CD14-positive monocyte (primary cell): ENCODE measurements around the gene IKBKE. TPM values are rescaled to one million over a fixed set of nuclear protein-coding genes. Genes with fewer than 3 reads are reported as not detected.

Source experiments
- DNase-seq, 3 donors: peaks; one replicate each; pipeline ENCODE4 v3.0.0-alpha.2; 2011 to 2022
- H2AFZ ChIP-seq: 2 replicates; pipeline ENCODE4 v1.6.0; 2012; ENCODE audit warnings: mild to moderate bottlenecking, low read depth, low read length, inconsistent platforms; ENCODE audit not compliant: insufficient read depth, poor library complexity, severe bottlenecking
- H3K27ac ChIP-seq, 2 donors: 1 replicate in 1 of 2; 2 replicates in 1 of 2; pipeline ENCODE4 v1.5.1; 2012 to 2013; ENCODE audit warnings: low read length in 2 of 2, control low read depth in 1 of 2, inconsistent platforms in 1 of 2, low read depth in 1 of 2, mild to moderate bottlenecking in 1 of 2
- H3K27me3 ChIP-seq, 2 donors: one replicate each; pipeline versions ENCODE4 v1.6.0 to v1.6.1; 2011 to 2013; ENCODE audit warnings: low read length in 2 of 2; ENCODE audit not compliant: control insufficient read depth in 2 of 2, insufficient read depth in 2 of 2
- H3K36me3 ChIP-seq, 2 donors: replicated peaks in 1 of 2; 1 replicate in 1 of 2; 2 replicates in 1 of 2; pipeline versions ENCODE4 v1.5.1 to v1.6.1; 2012 to 2013; ENCODE audit warnings: low read length in 2 of 2, control low read depth in 1 of 2, inconsistent platforms in 1 of 2, mild to moderate bottlenecking in 1 of 2; ENCODE audit not compliant: insufficient read depth in 2 of 2, control insufficient read depth in 1 of 2
- H3K4me1 ChIP-seq, 2 donors: 1 replicate in 1 of 2; 2 replicates in 1 of 2; pipeline versions ENCODE4 v1.5.1 to v1.6.1; 2012 to 2013; ENCODE audit warnings: low read length in 2 of 2, control low read depth in 1 of 2, inconsistent platforms in 1 of 2, mild to moderate bottlenecking in 1 of 2, moderate library complexity in 1 of 2; ENCODE audit not compliant: insufficient read depth in 2 of 2, control insufficient read depth in 1 of 2
- H3K4me2 ChIP-seq: replicated peaks from 2 replicates; pipeline ENCODE3; 2012; ENCODE audit warnings: low read length, moderate library complexity, mild to moderate bottlenecking; ENCODE audit not compliant: poor library complexity, severe bottlenecking; ENCODE audit errors: extremely low read depth
- H3K4me3 ChIP-seq, 3 experiments: fragments of 200-600 bp in 1 of 3; sonication (generic) in 1 of 3; replicated peaks in 1 of 3; 1 replicate in 2 of 3; 2 replicates in 1 of 3; pipeline ENCODE4 v1.5.1; 2011 to 2013; ENCODE audit warnings: low read length in 3 of 3, mild to moderate bottlenecking in 3 of 3, control low read depth in 2 of 3, low read depth in 2 of 3, inconsistent platforms in 1 of 3, moderate library complexity in 1 of 3
- H3K79me2 ChIP-seq: 2 replicates; pipeline ENCODE4 v1.6.0; 2012; ENCODE audit warnings: mild to moderate bottlenecking, control low read depth, inconsistent platforms, low read length, moderate library complexity; ENCODE audit not compliant: insufficient read depth
- H3K9ac ChIP-seq: 2 replicates; pipeline ENCODE4 v1.6.0; 2017; ENCODE audit warnings: low read length, mild to moderate bottlenecking; ENCODE audit not compliant: insufficient read depth, poor library complexity, severe bottlenecking
- H3K9me3 ChIP-seq, 2 donors: replicated peaks in 1 of 2; 1 replicate in 1 of 2; 2 replicates in 1 of 2; pipeline versions ENCODE4 v1.5.1 to v1.6.1; 2012 to 2013; ENCODE audit warnings: low read length in 2 of 2, control low read depth in 1 of 2; ENCODE audit not compliant: control insufficient read depth in 1 of 2, insufficient read depth in 1 of 2
- H4K20me1 ChIP-seq: 2 replicates; pipeline ENCODE4 v1.6.0; 2012; ENCODE audit warnings: mild to moderate bottlenecking, low read length, control low read depth, moderate library complexity; ENCODE audit not compliant: insufficient read depth
- H3K27ac Mint-ChIP-seq, 7 donors: one replicate each; pipeline ENCODE4 v1.8.0; 2020; ENCODE audit warnings: mild to moderate bottlenecking in 7 of 7, mixed read lengths in 7 of 7, moderate library complexity in 6 of 7, inconsistent platforms in 2 of 7
- H3K27me3 Mint-ChIP-seq, 3 donors: one replicate each; pipeline ENCODE4 v1.8.0; 2021 to 2022; ENCODE audit warnings: low read depth in 3 of 3, mild to moderate bottlenecking in 3 of 3, mixed read lengths in 3 of 3, moderate library complexity in 3 of 3, inconsistent platforms in 1 of 3
- H3K36me3 Mint-ChIP-seq, 2 donors: one replicate each; pipeline ENCODE4 v1.8.0; 2020; ENCODE audit warnings: mixed read lengths in 2 of 2, inconsistent platforms in 1 of 2, mild to moderate bottlenecking in 1 of 2
- H3K4me1 Mint-ChIP-seq: one replicate; pipeline ENCODE4 v1.8.0; 2020; ENCODE audit warnings: mild to moderate bottlenecking, mixed read lengths
- H3K4me3 Mint-ChIP-seq, 2 donors: one replicate each; pipeline ENCODE4 v1.8.0; 2020; ENCODE audit warnings: mild to moderate bottlenecking in 2 of 2, mixed read lengths in 2 of 2, moderate library complexity in 1 of 2
- H3K9me3 Mint-ChIP-seq, 7 donors: one replicate each; pipeline ENCODE4 v1.8.0; 2020 to 2022; ENCODE audit warnings: mixed read lengths in 7 of 7, mild to moderate bottlenecking in 6 of 7, moderate library complexity in 6 of 7, inconsistent platforms in 2 of 7
- WGBS: methylation state at CpG from one replicate; pipeline ENCODE4 v1.1.5; 2013; ENCODE audit warnings: missing lambda C conversion rate; ENCODE audit not compliant: insufficient coverage; 5-methylcytosine and 5-hydroxymethylcytosine counted together
- intact Hi-C, 2 donors: fragments of 100-400 bp; cut with micrococcal nuclease; formaldehyde crosslinking; loops; one replicate each; pipeline versions ENCODE4 v1.15.0 to v1.15.1; 2023
- polyA plus RNA-seq, 3 donors: library from polyadenylated mRNA; depleted of rRNA in 1 of 3; unstranded in 2 of 3; stranded (reverse) in 1 of 3; fragments of 300-500 nt in 2 of 3; fragments of >200 nt in 1 of 3; fragmentation: Illumina TruSeq in 2 of 3; gene quantifications; 1 replicate in 2 of 3; 2 replicates in 1 of 3; pipeline ENCODE4 v1.2.3, GENCODE V29; 2012 to 2021
- TF ChIP-seq, protein P1 (sequence below): fragments of 200-600 bp; IDR thresholded peaks from one replicate; pipeline ENCODE4 v1.8.0; 2022; ENCODE audit warnings: antibody characterized with exemption, mild to moderate bottlenecking

IKBKE gene
- polyA plus RNA-seq, 3 donors, result 35.6 to 40.7 (median 37.6) TPM

DNA sequence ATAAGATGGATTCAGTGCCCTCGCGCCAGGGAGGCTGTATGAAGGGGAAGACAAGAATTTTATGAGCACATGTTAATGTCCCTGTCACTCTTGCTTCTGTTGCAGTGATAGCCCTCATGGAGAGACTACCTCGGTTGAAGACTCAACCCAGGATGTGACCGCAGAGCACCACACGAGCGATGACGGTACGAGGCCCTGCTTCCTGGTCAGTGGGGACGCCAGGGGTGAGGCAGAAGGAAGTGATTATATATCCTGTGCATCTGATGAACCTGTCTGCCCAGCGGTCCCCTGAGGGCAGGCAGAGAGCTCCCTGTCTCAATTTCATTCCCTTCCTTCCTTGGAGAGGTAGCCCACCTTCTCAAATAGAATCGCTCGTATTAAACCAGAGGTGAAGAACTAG lies 20.0 kb upstream of the IKBKE start:
- no peak overlapping the region for H3K4me3 ChIP-seq

DNA sequence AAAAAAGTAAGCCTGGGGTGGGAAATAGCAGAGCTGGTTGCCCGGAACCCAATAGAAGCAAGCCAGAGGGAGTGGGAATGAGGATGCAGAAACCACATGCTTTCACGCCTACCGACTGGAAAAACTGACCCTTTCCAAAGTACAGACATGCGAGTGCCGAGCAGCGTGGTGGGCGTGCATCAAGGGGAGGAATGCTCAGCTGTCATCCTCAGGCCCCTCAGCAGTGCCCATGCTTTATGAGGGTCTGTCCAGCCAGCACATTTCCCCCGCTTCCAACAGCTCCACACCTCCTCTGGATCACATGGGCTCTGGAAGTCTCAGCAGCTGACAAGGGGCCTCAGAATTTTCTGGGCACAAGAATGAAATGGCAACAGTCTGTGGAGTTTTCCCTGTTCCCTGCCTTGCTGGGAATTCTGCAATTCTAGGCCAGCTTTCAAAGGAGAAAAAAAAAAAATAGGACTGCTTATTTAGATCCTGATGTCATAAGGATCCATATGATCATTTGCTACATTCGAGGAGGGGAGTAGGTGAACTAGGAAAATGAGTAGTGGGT lies 19.1 kb upstream of the IKBKE start:
- TF ChIP-seq, protein P1, sequence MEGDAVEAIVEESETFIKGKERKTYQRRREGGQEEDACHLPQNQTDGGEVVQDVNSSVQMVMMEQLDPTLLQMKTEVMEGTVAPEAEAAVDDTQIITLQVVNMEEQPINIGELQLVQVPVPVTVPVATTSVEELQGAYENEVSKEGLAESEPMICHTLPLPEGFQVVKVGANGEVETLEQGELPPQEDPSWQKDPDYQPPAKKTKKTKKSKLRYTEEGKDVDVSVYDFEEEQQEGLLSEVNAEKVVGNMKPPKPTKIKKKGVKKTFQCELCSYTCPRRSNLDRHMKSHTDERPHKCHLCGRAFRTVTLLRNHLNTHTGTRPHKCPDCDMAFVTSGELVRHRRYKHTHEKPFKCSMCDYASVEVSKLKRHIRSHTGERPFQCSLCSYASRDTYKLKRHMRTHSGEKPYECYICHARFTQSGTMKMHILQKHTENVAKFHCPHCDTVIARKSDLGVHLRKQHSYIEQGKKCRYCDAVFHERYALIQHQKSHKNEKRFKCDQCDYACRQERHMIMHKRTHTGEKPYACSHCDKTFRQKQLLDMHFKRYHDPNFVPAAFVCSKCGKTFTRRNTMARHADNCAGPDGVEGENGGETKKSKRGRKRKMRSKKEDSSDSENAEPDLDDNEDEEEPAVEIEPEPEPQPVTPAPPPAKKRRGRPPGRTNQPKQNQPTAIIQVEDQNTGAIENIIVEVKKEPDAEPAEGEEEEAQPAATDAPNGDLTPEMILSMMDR, result no peak
- H3K9me3 ChIP-seq, result no peaks in the 10 kb centered on the region
- no peaks in the 10 kb centered on the region for H3K4me1 ChIP-seq
- intact Hi-C loops, result no loop called here
- H3K27ac Mint-ChIP-seq, result peak overlapping the region in 1 of 7 donors; percentile 30
- peaks cover 96 to 100% of the 10 kb centered on the region in 2 donors for H3K36me3 Mint-ChIP-seq
- H3K4me3 ChIP-seq, result no peak overlapping the region
- H3K4me3 Mint-ChIP-seq, result no peak overlapping the region
- no peaks in the 10 kb centered on the region for H3K9me3 Mint-ChIP-seq
- H3K79me2 ChIP-seq, result no peaks in the 10 kb centered on the region
- peaks cover 9% of the 10 kb centered on the region for H3K4me1 Mint-ChIP-seq
- peaks cover 8% of the 10 kb centered on the region for H4K20me1 ChIP-seq
- no peak overlapping the region for H3K27ac ChIP-seq
- peaks cover 90 to 98% of the 10 kb centered on the region in 2 donors for H3K36me3 ChIP-seq
- no peak for DNase-seq
- H3K27me3 Mint-ChIP-seq, result peaks cover 0 to 3% (median 0%) of the 10 kb centered on the region in 3 donors
- H2AFZ ChIP-seq, result no peak overlapping the region
- 100% methylated on average over 7 of the region's 9 CpGs for WGBS
- H3K27me3 ChIP-seq, result no peaks in the 10 kb centered on the region
- H3K9ac ChIP-seq, result no peak overlapping the region
- H3K4me2 ChIP-seq, result no peak overlapping the region

More for the DNA sequence above, 20.0 kb upstream of the IKBKE start:
- intact Hi-C loops, result no loop called here
- H3K9me3 ChIP-seq, result no peaks in the 10 kb centered on the region
- H3K79me2 ChIP-seq, result no peaks in the 10 kb centered on the region
- no peaks in the 10 kb centered on the region for H3K4me1 Mint-ChIP-seq
- no peaks in the 10 kb centered on the region for H3K9me3 Mint-ChIP-seq
- DNase-seq, result no peak
- TF ChIP-seq, protein P1, result no peak
- H3K9ac ChIP-seq, result no peak overlapping the region
- no peaks in the 10 kb centered on the region for H3K4me1 ChIP-seq
- peaks cover 96 to 100% of the 10 kb centered on the region in 2 donors for H3K36me3 Mint-ChIP-seq
- peaks cover 0 to 3% (median 0%) of the 10 kb centered on the region in 3 donors for H3K27me3 Mint-ChIP-seq
- H3K36me3 ChIP-seq, result peaks cover 93 to 98% of the 10 kb centered on the region in 2 donors
- peaks cover 12% of the 10 kb centered on the region for H4K20me1 ChIP-seq
- no peak overlapping the region for H2AFZ ChIP-seq
- H3K4me3 Mint-ChIP-seq, result no peak overlapping the region
- H3K4me2 ChIP-seq, result no peak overlapping the region
- peak overlapping the region in 2 of 7 donors; percentile 64 to 65 for H3K27ac Mint-ChIP-seq
- 94% methylated on average over 10 of the region's 12 CpGs for WGBS
- H3K27me3 ChIP-seq, result no peaks in the 10 kb centered on the region
- H3K27ac ChIP-seq, result peak overlapping the region in 1 of 2 donors; percentile 14
